Central memory CD8-positive, alpha-beta T cell (primary cell): ENCODE results near the gene HIPK1.

Source experiments
- ATAC-seq: fragments of 150-1000 bp; cut with Tn5 transposase; replicated peaks from 2 replicates; pipeline ENCODE4 v1.10.0; 2022; ENCODE audit warnings: mild to moderate bottlenecking, moderate FRiP score, moderate number of reproducible peaks; ENCODE audit not compliant: poor library complexity, severe bottlenecking; ENCODE audit errors: extremely low read depth
- DNase-seq, 2 donors: peaks; one replicate each; pipeline ENCODE4 v3.0.0; 2021; ENCODE audit warnings: low spot score in 2 of 2
- H3K27ac Mint-ChIP-seq: one replicate; pipeline ENCODE4 v1.8.0; 2022; ENCODE audit warnings: low read depth, mild to moderate bottlenecking, moderate library complexity, mixed read lengths
- H3K27me3 Mint-ChIP-seq: one replicate; pipeline ENCODE4 v1.8.0; 2022; ENCODE audit warnings: mixed read lengths
- H3K36me3 Mint-ChIP-seq: one replicate; pipeline ENCODE4 v1.8.0; 2022; ENCODE audit warnings: mild to moderate bottlenecking, moderate library complexity, mixed read lengths; ENCODE audit not compliant: insufficient read depth
- H3K4me1 Mint-ChIP-seq: one replicate; pipeline ENCODE4 v1.8.0; 2022; ENCODE audit warnings: mixed read lengths
- H3K4me3 Mint-ChIP-seq: one replicate; pipeline ENCODE4 v1.8.0; 2022; ENCODE audit warnings: mild to moderate bottlenecking, moderate library complexity, mixed read lengths
- H3K9me3 Mint-ChIP-seq: one replicate; pipeline ENCODE4 v1.8.0; 2022; ENCODE audit warnings: mixed read lengths

Gene HIPK1

GRCh38 chr1:113901191-113901590, 27.9 kb upstream of the HIPK1 start:
- DNase-seq (no peak), ATAC-seq (no peak)
- no peaks in the 10 kb centered on the region for H3K9me3 Mint-ChIP-seq
- H3K36me3 Mint-ChIP-seq, result peaks cover 41% of the 10 kb centered on the region
- peaks cover 68% of the 10 kb centered on the region for H3K4me1 Mint-ChIP-seq
- no peaks in the 10 kb centered on the region for H3K27me3 Mint-ChIP-seq
- H3K27ac Mint-ChIP-seq, result peak overlapping the region; percentile 66
- H3K4me3 Mint-ChIP-seq, result peak overlapping the region; percentile 35

GRCh38 chr1:113903501-113904292, 25.4 kb upstream of the HIPK1 start:
- DNase-seq, result no peak
- Mint-ChIP-seq H3K4me1 (peaks cover 56% of the 10 kb centered on the region), H3K4me3 (peak overlapping the region; percentile 92), H3K27me3 (no peaks in the 10 kb centered on the region), H3K36me3 (peaks cover 22% of the 10 kb centered on the region), H3K27ac (peak overlapping the region; percentile 98), H3K9me3 (no peaks in the 10 kb centered on the region)
- ATAC-seq, result no peak

- H3K27ac Mint-ChIP-seq, result peak overlapping the region; percentile 98
- no peaks in the 10 kb centered on the region for H3K27me3 Mint-ChIP-seq
- peaks cover 18% of the 10 kb centered on the region for H3K36me3 Mint-ChIP-seq
- DNase-seq (no peak), ATAC-seq (peak; percentile 42)
- no peaks in the 10 kb centered on the region for H3K9me3 Mint-ChIP-seq
- H3K4me3 Mint-ChIP-seq, result peak overlapping the region; percentile 92
- peaks cover 52% of the 10 kb centered on the region for H3K4me1 Mint-ChIP-seq
Measured at GRCh38 chr1:113904293-113904673, 24.8 kb upstream of the HIPK1 start.

GRCh38 chr1:113904674-113905434, 24.3 kb upstream of the HIPK1 start, which contains the start of the genes AP4B1 and DCLRE1B:
AP4B1 (minus strand) TSS chr1:113904799; CDS start chr1:113904717, 82 bp downstream.
DCLRE1B (plus strand) TSS chr1:113905326; CDS start chr1:113905587, 261 bp downstream.
- Mint-ChIP-seq H3K27ac (peak within 1 kb of the TSS; percentile 98), H3K36me3 (peaks cover 13% of the 10 kb centered on the region), H3K4me1 (peaks cover 46% of the 10 kb centered on the region), H3K4me3 (peak within 1 kb of the TSS; percentile 92), H3K27me3 (no peaks in the 10 kb centered on the region), H3K9me3 (no peaks in the 10 kb centered on the region)
- ATAC-seq, result peak; percentile 92
- peak; percentile 88 to 96 for DNase-seq

GRCh38 chr1:113905435-113905861, 23.7 kb upstream of the HIPK1 start:
- peaks cover 44% of the 10 kb centered on the region for H3K4me1 Mint-ChIP-seq
- peak overlapping the region; percentile 98 for H3K27ac Mint-ChIP-seq

GRCh38 chr1:113912594-113913311, 16.4 kb upstream of the HIPK1 start:
- H3K27me3 Mint-ChIP-seq, result no peaks in the 10 kb centered on the region
- DNase-seq, result no peak
- no peak for ATAC-seq

More at GRCh38 chr1:113905435-113905861, 23.7 kb upstream of the HIPK1 start:
- Mint-ChIP-seq H3K4me3 (peak overlapping the region; percentile 92), H3K27me3 (no peaks in the 10 kb centered on the region), H3K36me3 (peaks cover 12% of the 10 kb centered on the region), H3K9me3 (no peaks in the 10 kb centered on the region)
- DNase-seq (no peak), ATAC-seq (peak; percentile 4)

GRCh38 chr1:113913312-113913668, 15.8 kb upstream of the HIPK1 start:
- H3K4me3 Mint-ChIP-seq, result no peak overlapping the region
- DNase-seq, result no peak
- H3K27me3 Mint-ChIP-seq, result no peaks in the 10 kb centered on the region
- H3K9me3 Mint-ChIP-seq, result no peaks in the 10 kb centered on the region
- peaks cover 2% of the 10 kb centered on the region for H3K36me3 Mint-ChIP-seq
- no peak for ATAC-seq
- H3K4me1 Mint-ChIP-seq, result no peaks in the 10 kb centered on the region
- H3K27ac Mint-ChIP-seq, result no peak overlapping the region

More at GRCh38 chr1:113912594-113913311, 16.4 kb upstream of the HIPK1 start:
- no peak overlapping the region for H3K4me3 Mint-ChIP-seq
- H3K9me3 Mint-ChIP-seq, result no peaks in the 10 kb centered on the region
- H3K27ac Mint-ChIP-seq, result no peak overlapping the region
- peaks cover 2% of the 10 kb centered on the region for H3K36me3 Mint-ChIP-seq
- H3K4me1 Mint-ChIP-seq, result no peaks in the 10 kb centered on the region

- no peaks in the 10 kb centered on the region for H3K27me3 Mint-ChIP-seq
- no peak for DNase-seq
- ATAC-seq, result no peak
- H3K4me3 Mint-ChIP-seq, result no peak overlapping the region
- no peak overlapping the region for H3K27ac Mint-ChIP-seq
- H3K4me1 Mint-ChIP-seq, result no peaks in the 10 kb centered on the region
- peaks cover 3% of the 10 kb centered on the region for H3K36me3 Mint-ChIP-seq
- H3K9me3 Mint-ChIP-seq, result no peaks in the 10 kb centered on the region
Measured at GRCh38 chr1:113913887-113914664, 15.0 kb upstream of the HIPK1 start.

GRCh38 chr1:113916974-113917373, 12.2 kb upstream of the HIPK1 start:
- Mint-ChIP-seq H3K4me3 (no peak overlapping the region), H3K9me3 (no peaks in the 10 kb centered on the region), H3K36me3 (peaks cover 2% of the 10 kb centered on the region), H3K27me3 (no peaks in the 10 kb centered on the region), H3K27ac (no peak overlapping the region), H3K4me1 (no peaks in the 10 kb centered on the region)
- DNase-seq (no peak), ATAC-seq (no peak)

GRCh38 chr1:113917400-113918082, 11.6 kb upstream of the HIPK1 start:
- no peaks in the 10 kb centered on the region for H3K27me3 Mint-ChIP-seq
- H3K27ac Mint-ChIP-seq, result no peak overlapping the region
- no peak overlapping the region for H3K4me3 Mint-ChIP-seq
- no peaks in the 10 kb centered on the region for H3K4me1 Mint-ChIP-seq
- no peaks in the 10 kb centered on the region for H3K9me3 Mint-ChIP-seq
- DNase-seq (no peak), ATAC-seq (no peak)
- H3K36me3 Mint-ChIP-seq, result peaks cover 2% of the 10 kb centered on the region

GRCh38 chr1:113918243-113918642, 10.9 kb upstream of the HIPK1 start:
- Mint-ChIP-seq H3K9me3 (no peaks in the 10 kb centered on the region), H3K4me3 (no peak overlapping the region), H3K4me1 (no peaks in the 10 kb centered on the region), H3K27me3 (no peaks in the 10 kb centered on the region), H3K36me3 (peaks cover 2% of the 10 kb centered on the region), H3K27ac (no peak overlapping the region)
- DNase-seq (no peak), ATAC-seq (no peak)
